IPS DF 6.9 (cell line): ENCODE results near the gene PPP6C.

Experiments
- DNase-seq: peaks from one replicate; pipeline ENCODE4 v3.0.0-alpha.2; 2013; ENCODE audit warnings: low read depth, low spot score
- H3K27ac ChIP-seq: one replicate; pipeline ENCODE4 v1.5.1; 2013; ENCODE audit warnings: low read length, control low read depth
- H3K27me3 ChIP-seq: 2 replicates; pipeline ENCODE4 v1.6.1; 2013; ENCODE audit warnings: mild to moderate bottlenecking, low read length; ENCODE audit not compliant: control insufficient read depth, insufficient read depth
- H3K36me3 ChIP-seq: 2 replicates; pipeline ENCODE4 v1.6.1; 2013; ENCODE audit warnings: low read length; ENCODE audit not compliant: control insufficient read depth, insufficient read depth
- H3K4me1 ChIP-seq: 2 replicates; pipeline ENCODE4 v1.6.1; 2013; ENCODE audit warnings: low read length; ENCODE audit not compliant: control insufficient read depth, insufficient read depth
- H3K4me3 ChIP-seq: 2 replicates; pipeline ENCODE4 v1.5.1; 2013; ENCODE audit warnings: mild to moderate bottlenecking, low read length
- H3K9me3 ChIP-seq: 2 replicates; pipeline ENCODE4 v1.6.1; 2013; ENCODE audit warnings: low read length, inconsistent platforms; ENCODE audit not compliant: control insufficient read depth, insufficient read depth
- WGBS: extraction: QIAGEN DNeasy Blood & Tissue Kit; methylation state at CpG from one replicate; pipeline ENCODE4 v1.1.7; 2013; ENCODE audit warnings: mixed read lengths, missing lambda C conversion rate; ENCODE audit not compliant: insufficient read length, insufficient coverage; 5-methylcytosine and 5-hydroxymethylcytosine counted together

The PPP6C gene

GRCh38 chr9:125142560-125143376 is 46.8 kb downstream of the PPP6C start:
- no peaks in the 10 kb centered on the region for H3K4me1 ChIP-seq
- no CpG with 5 or more reads among the region's 54 CpGs for WGBS
- H3K36me3 ChIP-seq: no peaks in the 10 kb centered on the region
- H3K4me3 ChIP-seq: peak overlapping the region; percentile 95
- no peak for DNase-seq
- H3K27me3 ChIP-seq: no peaks in the 10 kb centered on the region
- H3K9me3 ChIP-seq: no peaks in the 10 kb centered on the region
- H3K27ac ChIP-seq: no peak overlapping the region

GRCh38 chr9:125141751-125142150 is 47.9 kb downstream of the PPP6C start:
- Histone ChIP-seq H3K27me3 (no peaks in the 10 kb centered on the region), H3K4me1 (no peaks in the 10 kb centered on the region), H3K36me3 (no peaks in the 10 kb centered on the region), H3K4me3 (no peak overlapping the region), H3K9me3 (no peaks in the 10 kb centered on the region), H3K27ac (no peak overlapping the region)
- no peak for DNase-seq
- no CpG with 5 or more reads among the region's 4 CpGs for WGBS

GRCh38 chr9:125141251-125141650 is 48.4 kb downstream of the PPP6C start:
- no peak overlapping the region for H3K27ac ChIP-seq
- DNase-seq: no peak
- no CpG with 5 or more reads among the region's 3 CpGs for WGBS
- no peaks in the 10 kb centered on the region for H3K4me1 ChIP-seq
- H3K9me3 ChIP-seq: no peaks in the 10 kb centered on the region
- H3K4me3 ChIP-seq: no peak overlapping the region
- H3K27me3 ChIP-seq: no peaks in the 10 kb centered on the region
- no peaks in the 10 kb centered on the region for H3K36me3 ChIP-seq

GRCh38 chr9:125140576-125140975 is 49.0 kb downstream of the PPP6C start:
- WGBS: no CpG with 5 or more reads among the region's 1 CpG
- Histone ChIP-seq H3K4me1 (no peaks in the 10 kb centered on the region), H3K4me3 (no peak overlapping the region), H3K27me3 (no peaks in the 10 kb centered on the region), H3K36me3 (no peaks in the 10 kb centered on the region), H3K9me3 (no peaks in the 10 kb centered on the region), H3K27ac (no peak overlapping the region)
- DNase-seq: no peak

- no peaks in the 10 kb centered on the region for H3K9me3 ChIP-seq
- no peak for DNase-seq
- no CpG with 5 or more reads among the region's 4 CpGs for WGBS
- H3K27ac ChIP-seq: no peak overlapping the region
- H3K27me3 ChIP-seq: no peaks in the 10 kb centered on the region
- H3K36me3 ChIP-seq: no peaks in the 10 kb centered on the region
- no peak overlapping the region for H3K4me3 ChIP-seq
- no peaks in the 10 kb centered on the region for H3K4me1 ChIP-seq
Observed at GRCh38 chr9:125137200-125137599, 52.4 kb downstream of the PPP6C start.

- H3K9me3 ChIP-seq: no peaks in the 10 kb centered on the region
- no peaks in the 10 kb centered on the region for H3K27me3 ChIP-seq
- no peak overlapping the region for H3K4me3 ChIP-seq
- no peaks in the 10 kb centered on the region for H3K36me3 ChIP-seq
- no peak for DNase-seq
- no peaks in the 10 kb centered on the region for H3K4me1 ChIP-seq
- no peak overlapping the region for H3K27ac ChIP-seq
Observed at GRCh38 chr9:125134976-125135375, 54.6 kb downstream of the PPP6C start.

GRCh38 chr9:125133403-125134329 is 55.9 kb downstream of the PPP6C start:
- DNase-seq: no peak
- no peaks in the 10 kb centered on the region for H3K4me1 ChIP-seq
- no peak overlapping the region for H3K27ac ChIP-seq
- H3K9me3 ChIP-seq: no peaks in the 10 kb centered on the region
- H3K4me3 ChIP-seq: no peak overlapping the region
- H3K36me3 ChIP-seq: no peaks in the 10 kb centered on the region
- no peaks in the 10 kb centered on the region for H3K27me3 ChIP-seq
- WGBS: no CpG with 5 or more reads among the region's 1 CpG

GRCh38 chr9:125131778-125132177 is 57.8 kb downstream of the PPP6C start:
- H3K36me3 ChIP-seq: no peaks in the 10 kb centered on the region
- WGBS: no CpG with 5 or more reads among the region's 6 CpGs
- H3K27me3 ChIP-seq: no peaks in the 10 kb centered on the region
- H3K27ac ChIP-seq: no peak overlapping the region
- DNase-seq: no peak
- no peaks in the 10 kb centered on the region for H3K4me1 ChIP-seq
- H3K9me3 ChIP-seq: no peaks in the 10 kb centered on the region
- no peak overlapping the region for H3K4me3 ChIP-seq

- no peaks in the 10 kb centered on the region for H3K9me3 ChIP-seq
- no peaks in the 10 kb centered on the region for H3K36me3 ChIP-seq
- no peak for DNase-seq
- no peak overlapping the region for H3K27ac ChIP-seq
- no peaks in the 10 kb centered on the region for H3K4me1 ChIP-seq
- no peak overlapping the region for H3K4me3 ChIP-seq
- no CpG with 5 or more reads among the region's 2 CpGs for WGBS
- no peaks in the 10 kb centered on the region for H3K27me3 ChIP-seq
Observed at GRCh38 chr9:125126019-125126746, 63.4 kb downstream of the PPP6C start.

GRCh38 chr9:125125523-125125922 is 64.1 kb downstream of the PPP6C start:
- no peaks in the 10 kb centered on the region for H3K4me1 ChIP-seq
- no peak for DNase-seq

More at GRCh38 chr9:125125523-125125922, 64.1 kb downstream of the PPP6C start:
- Histone ChIP-seq H3K36me3 (no peaks in the 10 kb centered on the region), H3K27me3 (no peaks in the 10 kb centered on the region), H3K4me3 (no peak overlapping the region), H3K9me3 (no peaks in the 10 kb centered on the region), H3K27ac (no peak overlapping the region)
- WGBS: no CpG with 5 or more reads among the region's 7 CpGs
